ENCODE measurements around the gene MRPL28. TPM values are rescaled to one million over a fixed set of nuclear protein-coding genes. Genes with fewer than 3 reads are reported as not detected.

The MRPL28 gene
- total and polyA plus RNA-seq, 2 donors (not counting 1 experiment from before 2014, with no cell fraction given), result 65.2 to 86.5 TPM

- H3K4me2 ChIP-seq (ENCODE audit: extremely low read depth, insufficient read depth, low read length), result no peak overlapping the region
- H2AFZ ChIP-seq (ENCODE audit: low read length), result no peak overlapping the region
- DNase-seq (ENCODE audit: low read depth in 2 of 2), result no peak
- no peak for TF ChIP-seq EZH2 (IDR thresholded peaks at IDR 0.05; ENCODE audit: low read length, missing control alignments)
- TF ChIP-seq CTCF (conservative IDR thresholded peaks at IDR 0.05 in 1 of 2, IDR thresholded peaks at IDR 0.05 in 1 of 2; ENCODE audit: low read depth in 1 of 2, low read length in 2 of 2), result no peak
- H3K9me3 ChIP-seq (ENCODE audit: control insufficient read depth, insufficient read depth, low read depth, low read length), result no peaks in the 10 kb centered on the region
- H3K9ac ChIP-seq (ENCODE audit: insufficient read depth, low read length), result peak overlapping the region; percentile 7
- no peak overlapping the region for H3K27ac ChIP-seq (ENCODE audit: insufficient read depth, low read length)
- H3K27me3 ChIP-seq (ENCODE audit: control insufficient read depth, insufficient read depth, low read length), result no peaks in the 10 kb centered on the region
- peaks cover 1% of the 10 kb centered on the region for H3K36me3 ChIP-seq (ENCODE audit: control insufficient read depth, insufficient read depth, low read length)
- no peaks in the 10 kb centered on the region for H3K79me2 ChIP-seq (ENCODE audit: control insufficient read depth, insufficient read depth, low read length)
- H3K4me1 ChIP-seq (ENCODE audit: control insufficient read depth, extremely low read depth, insufficient read depth, low read length), result no peaks in the 10 kb centered on the region
- no peak overlapping the region for H3K4me3 ChIP-seq (replicated peaks in 1 of 4; ENCODE audit: control extremely low read depth in 1 of 4, insufficient read depth in 1 of 4, low read depth in 3 of 4, low read length in 4 of 4)
- no peaks in the 10 kb centered on the region for H4K20me1 ChIP-seq (ENCODE audit: control insufficient read depth, extremely low read depth, insufficient read depth, low read length)
Observed at GRCh38 chr16:405548-406506, 35.5 kb upstream of the MRPL28 start.

GRCh38 chr16:404971-405486, 34.7 kb upstream of the MRPL28 start:
- Histone ChIP-seq H4K20me1 (ENCODE audit: control insufficient read depth, extremely low read depth, insufficient read depth, low read length) (no peaks in the 10 kb centered on the region), H2AFZ (ENCODE audit: low read length) (no peak overlapping the region), H3K4me2 (ENCODE audit: extremely low read depth, insufficient read depth, low read length) (no peak overlapping the region), H3K9ac (ENCODE audit: insufficient read depth, low read length) (no peak overlapping the region), H3K27ac (ENCODE audit: insufficient read depth, low read length) (no peak overlapping the region), H3K79me2 (ENCODE audit: control insufficient read depth, insufficient read depth, low read length) (no peaks in the 10 kb centered on the region), H3K27me3 (ENCODE audit: control insufficient read depth, insufficient read depth, low read length) (no peaks in the 10 kb centered on the region), H3K9me3 (ENCODE audit: control insufficient read depth, insufficient read depth, low read depth, low read length) (no peaks in the 10 kb centered on the region), H3K4me1 (ENCODE audit: control insufficient read depth, extremely low read depth, insufficient read depth, low read length) (no peaks in the 10 kb centered on the region), H3K4me3 (replicated peaks in 1 of 4; ENCODE audit: control extremely low read depth in 1 of 4, insufficient read depth in 1 of 4, low read depth in 3 of 4, low read length in 4 of 4) (no peak overlapping the region), H3K36me3 (ENCODE audit: control insufficient read depth, insufficient read depth, low read length) (peaks cover 1% of the 10 kb centered on the region)
- TF ChIP-seq CTCF (conservative IDR thresholded peaks at IDR 0.05 in 1 of 2, IDR thresholded peaks at IDR 0.05 in 1 of 2; ENCODE audit: low read depth in 1 of 2, low read length in 2 of 2) (no peak), EZH2 (IDR thresholded peaks at IDR 0.05; ENCODE audit: low read length, missing control alignments) (no peak)
- DNase-seq (ENCODE audit: low read depth in 2 of 2), result no peak

All from fibroblast of lung (primary cell).